ENCODE data around the gene STK11IP. TPM values are rescaled to one million over a fixed set of nuclear protein-coding genes. Genes with fewer than 3 reads are reported as not detected.

The STK11IP gene
- total and polyA plus RNA-seq, 2 of the 13 experiments (the other 11 are each of a cell fraction or from before 2014, with no cell fraction given) = 12.8 to 24.0 TPM

GRCh38 chr2:219572237-219573001, 25.2 kb upstream of the STK11IP start, which contains the start of gene INHA (continued):
- no peak; the same call in 1 of the 2 replicates for TF ChIP-seq ZBTB46 (CRISPR knock-in tag; IDR thresholded peaks at IDR 0.05; ENCODE audit: borderline replicate concordance)
- no peak for TF ChIP-seq ZFP36L1 (CRISPR knock-in tag; IDR thresholded peaks at IDR 0.05)
- TF ChIP-seq ZNF142 (CRISPR knock-in tag; IDR thresholded peaks at IDR 0.05) = 0 out of 2 replicates have a peak, but pooled peaks have one; percentile 18
- no peak for TF ChIP-seq ZMAT5 (CRISPR knock-in tag; IDR thresholded peaks at IDR 0.05; ENCODE audit: borderline replicate concordance, low read depth)
- no peak for TF ChIP-seq LCORL (IDR thresholded peaks at IDR 0.05)
- 0 out of 2 replicates have a peak, but pooled peaks have one; percentile 9 for TF ChIP-seq LCORL (CRISPR knock-in tag; IDR thresholded peaks at IDR 0.05)
- 0 out of 2 replicates have a peak, but pooled peaks have one; percentile 4 for TF ChIP-seq UBTF (CRISPR knock-in tag; IDR thresholded peaks at IDR 0.05)
- TF ChIP-seq MEIS1 (CRISPR knock-in tag; IDR thresholded peaks at IDR 0.05; ENCODE audit: borderline replicate concordance) = 0 out of 2 replicates have a peak, but pooled peaks have one; percentile 62
- TF ChIP-seq RCOR2 (CRISPR knock-in tag; IDR thresholded peaks at IDR 0.05) = 0 out of 2 replicates have a peak, but pooled peaks have one; percentile 54
- TF ChIP-seq SP2 (CRISPR knock-in tag; IDR thresholded peaks at IDR 0.05) = 0 out of 2 replicates have a peak, but pooled peaks have one; percentile 27
- 0 out of 2 replicates have a peak, but pooled peaks have one; percentile 29 for TF ChIP-seq MXD3 (CRISPR knock-in tag; IDR thresholded peaks at IDR 0.05)
- no peak for TF ChIP-seq ZFP90 (CRISPR knock-in tag; IDR thresholded peaks at IDR 0.05; ENCODE audit: borderline replicate concordance)
- no peak for TF ChIP-seq ZBTB7B (CRISPR knock-in tag; IDR thresholded peaks at IDR 0.05)
- peak; percentile 77; the same call in 1 of the 2 replicates for TF ChIP-seq NFE2L1 (CRISPR knock-in tag; IDR thresholded peaks at IDR 0.05; ENCODE audit: borderline replicate concordance)
- 0 out of 2 replicates have a peak, but pooled peaks have one; percentile 3 for TF ChIP-seq ZSCAN29 (CRISPR knock-in tag; conservative IDR thresholded peaks at IDR 0.05)

All from HepG2 (cell line).